ENCODE results near the gene HYAL4. TPM values are rescaled to one million over a fixed set of nuclear protein-coding genes. Genes with fewer than 3 reads are reported as not detected.
"Not testable (repeated sequence)": the region's sequence is repeated elsewhere in the genome, so short reads cannot be mapped to it uniquely, and the experiment has no call there.

HYAL4 gene
- polyA plus RNA-seq, 1 donor from 2014 or later = not detected

DNA sequence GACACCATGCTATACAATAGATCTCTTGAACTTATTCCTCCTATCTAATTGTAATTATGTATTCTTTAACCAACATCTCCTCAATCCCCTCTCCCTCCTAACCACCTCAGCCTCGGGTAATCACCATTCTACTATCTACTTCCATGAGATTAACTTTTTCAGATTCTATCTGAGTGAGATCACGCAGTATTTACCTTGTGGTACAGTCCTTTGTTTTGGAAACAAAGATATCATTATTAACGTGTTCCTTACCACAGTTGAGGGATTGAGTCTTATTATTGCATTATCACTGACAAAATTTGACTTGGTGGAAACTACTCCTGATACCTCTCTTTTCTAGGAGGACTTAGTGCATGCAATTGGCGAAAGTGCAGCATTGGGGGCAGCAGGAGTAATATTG, 26.0 kb upstream of the HYAL4 start:
- Histone ChIP-seq H3K9ac (ENCODE audit: low read length) (no peak overlapping the region), H3K36me3 (ENCODE audit: insufficient read depth, low read length) (no peaks in the 10 kb centered on the region), H4K20me1 (ENCODE audit: insufficient read depth) (no peaks in the 10 kb centered on the region), H3K4me2 (ENCODE audit: low read length) (no peak overlapping the region), H3K79me2 (replicated peaks; ENCODE audit: insufficient read depth, low read length) (no peaks in the 10 kb centered on the region), H3K4me3 (ENCODE audit: low read length) (no peak overlapping the region), H3K9me3 (ENCODE audit: low read length) (no peaks in the 10 kb centered on the region), H3F3A (ENCODE audit: insufficient read depth, low read length, poor library complexity, severe bottlenecking) (no peaks in the 10 kb centered on the region), H3K27ac (ENCODE audit: low read length) (no peak overlapping the region), H3K9me2 (ENCODE audit: insufficient read depth, low read length) (no peaks in the 10 kb centered on the region), H2AFZ (ENCODE audit: low read depth, low read length) (no peak overlapping the region), H3K27me3 (ENCODE audit: insufficient read depth, low read depth, low read length) (no peaks in the 10 kb centered on the region)
- TF ChIP-seq, protein P1, sequence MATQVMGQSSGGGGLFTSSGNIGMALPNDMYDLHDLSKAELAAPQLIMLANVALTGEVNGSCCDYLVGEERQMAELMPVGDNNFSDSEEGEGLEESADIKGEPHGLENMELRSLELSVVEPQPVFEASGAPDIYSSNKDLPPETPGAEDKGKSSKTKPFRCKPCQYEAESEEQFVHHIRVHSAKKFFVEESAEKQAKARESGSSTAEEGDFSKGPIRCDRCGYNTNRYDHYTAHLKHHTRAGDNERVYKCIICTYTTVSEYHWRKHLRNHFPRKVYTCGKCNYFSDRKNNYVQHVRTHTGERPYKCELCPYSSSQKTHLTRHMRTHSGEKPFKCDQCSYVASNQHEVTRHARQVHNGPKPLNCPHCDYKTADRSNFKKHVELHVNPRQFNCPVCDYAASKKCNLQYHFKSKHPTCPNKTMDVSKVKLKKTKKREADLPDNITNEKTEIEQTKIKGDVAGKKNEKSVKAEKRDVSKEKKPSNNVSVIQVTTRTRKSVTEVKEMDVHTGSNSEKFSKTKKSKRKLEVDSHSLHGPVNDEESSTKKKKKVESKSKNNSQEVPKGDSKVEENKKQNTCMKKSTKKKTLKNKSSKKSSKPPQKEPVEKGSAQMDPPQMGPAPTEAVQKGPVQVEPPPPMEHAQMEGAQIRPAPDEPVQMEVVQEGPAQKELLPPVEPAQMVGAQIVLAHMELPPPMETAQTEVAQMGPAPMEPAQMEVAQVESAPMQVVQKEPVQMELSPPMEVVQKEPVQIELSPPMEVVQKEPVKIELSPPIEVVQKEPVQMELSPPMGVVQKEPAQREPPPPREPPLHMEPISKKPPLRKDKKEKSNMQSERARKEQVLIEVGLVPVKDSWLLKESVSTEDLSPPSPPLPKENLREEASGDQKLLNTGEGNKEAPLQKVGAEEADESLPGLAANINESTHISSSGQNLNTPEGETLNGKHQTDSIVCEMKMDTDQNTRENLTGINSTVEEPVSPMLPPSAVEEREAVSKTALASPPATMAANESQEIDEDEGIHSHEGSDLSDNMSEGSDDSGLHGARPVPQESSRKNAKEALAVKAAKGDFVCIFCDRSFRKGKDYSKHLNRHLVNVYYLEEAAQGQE (IDR thresholded peaks at IDR 0.05; ENCODE audit: borderline replicate concordance) = no peak
- TF ChIP-seq RAD21 (conservative IDR thresholded peaks at IDR 0.05) (no peak), EP300 (conservative IDR thresholded peaks at IDR 0.05; ENCODE audit: poor library complexity, severe bottlenecking) (no peak), EZH2 (IDR thresholded peaks at IDR 0.05; ENCODE audit: borderline replicate concordance, insufficient read depth, low read length, poor library complexity, severe bottlenecking) (no peak), POLR2AphosphoS5 (IDR thresholded peaks at IDR 0.05) (no peak), SMC3 (conservative IDR thresholded peaks at IDR 0.05; ENCODE audit: poor library complexity) (no peak)
- TF ChIP-seq, protein P2, sequence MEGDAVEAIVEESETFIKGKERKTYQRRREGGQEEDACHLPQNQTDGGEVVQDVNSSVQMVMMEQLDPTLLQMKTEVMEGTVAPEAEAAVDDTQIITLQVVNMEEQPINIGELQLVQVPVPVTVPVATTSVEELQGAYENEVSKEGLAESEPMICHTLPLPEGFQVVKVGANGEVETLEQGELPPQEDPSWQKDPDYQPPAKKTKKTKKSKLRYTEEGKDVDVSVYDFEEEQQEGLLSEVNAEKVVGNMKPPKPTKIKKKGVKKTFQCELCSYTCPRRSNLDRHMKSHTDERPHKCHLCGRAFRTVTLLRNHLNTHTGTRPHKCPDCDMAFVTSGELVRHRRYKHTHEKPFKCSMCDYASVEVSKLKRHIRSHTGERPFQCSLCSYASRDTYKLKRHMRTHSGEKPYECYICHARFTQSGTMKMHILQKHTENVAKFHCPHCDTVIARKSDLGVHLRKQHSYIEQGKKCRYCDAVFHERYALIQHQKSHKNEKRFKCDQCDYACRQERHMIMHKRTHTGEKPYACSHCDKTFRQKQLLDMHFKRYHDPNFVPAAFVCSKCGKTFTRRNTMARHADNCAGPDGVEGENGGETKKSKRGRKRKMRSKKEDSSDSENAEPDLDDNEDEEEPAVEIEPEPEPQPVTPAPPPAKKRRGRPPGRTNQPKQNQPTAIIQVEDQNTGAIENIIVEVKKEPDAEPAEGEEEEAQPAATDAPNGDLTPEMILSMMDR (IDR thresholded peaks at IDR 0.05; ENCODE audit: poor library complexity, severe bottlenecking) = no peak

DNA sequence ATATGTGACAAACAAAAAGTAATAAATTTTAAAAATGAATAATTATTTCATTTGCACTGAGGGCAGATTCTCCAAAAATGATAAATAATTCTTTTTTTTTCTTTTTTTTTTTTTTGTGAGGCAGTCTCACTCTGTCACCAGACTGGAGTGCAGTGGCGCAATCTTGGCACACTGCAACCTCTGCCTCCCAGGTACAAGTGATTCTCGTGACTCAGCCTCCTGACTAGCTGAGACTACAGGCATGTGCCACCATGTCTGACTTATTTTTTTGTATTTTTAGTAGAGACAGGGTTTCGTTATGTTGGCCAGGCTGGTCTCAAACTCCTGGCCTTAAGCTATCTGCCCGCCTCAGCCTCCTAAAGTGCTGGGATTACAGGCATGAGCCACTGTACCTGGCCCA, 25.2 kb upstream of the HYAL4 start:
- not testable (repeated sequence) for H4K20me1 ChIP-seq (ENCODE audit: insufficient read depth); H3K9me3 ChIP-seq (ENCODE audit: low read length); H3K79me2 ChIP-seq (replicated peaks; ENCODE audit: insufficient read depth, low read length); H3K9me2 ChIP-seq (ENCODE audit: insufficient read depth, low read length); H3K4me3 ChIP-seq (ENCODE audit: low read length); H3K27me3 ChIP-seq (ENCODE audit: insufficient read depth, low read depth, low read length); H2AFZ ChIP-seq (ENCODE audit: low read depth, low read length); H3K27ac ChIP-seq (ENCODE audit: low read length); H3K9ac ChIP-seq (ENCODE audit: low read length); H3F3A ChIP-seq (ENCODE audit: insufficient read depth, low read length, poor library complexity, severe bottlenecking); H3K4me2 ChIP-seq (ENCODE audit: low read length); H3K36me3 ChIP-seq (ENCODE audit: insufficient read depth, low read length)

DNA sequence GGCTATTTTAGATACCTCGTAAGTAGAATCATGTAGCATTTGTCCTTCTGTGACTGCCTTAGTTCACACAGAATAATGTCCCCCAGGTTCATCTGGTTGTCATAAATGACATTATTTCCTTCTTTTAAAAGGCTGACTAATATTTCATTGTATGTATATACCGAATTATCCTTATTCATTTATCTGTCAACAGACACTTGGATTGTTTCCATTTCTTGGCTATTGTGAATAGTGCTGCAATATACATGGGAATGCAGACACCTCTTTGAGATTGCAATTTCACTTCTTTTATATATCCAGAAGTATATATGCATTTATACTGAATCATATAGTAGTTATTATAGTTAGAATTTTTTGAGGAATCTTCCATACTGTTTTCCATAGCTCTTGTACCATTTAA, 24.1 kb upstream of the HYAL4 start:
- no peak for TF ChIP-seq EP300 (conservative IDR thresholded peaks at IDR 0.05; ENCODE audit: poor library complexity, severe bottlenecking)
- TF ChIP-seq, protein P1 (IDR thresholded peaks at IDR 0.05; ENCODE audit: borderline replicate concordance) = no peak
- no peaks in the 10 kb centered on the region for H3F3A ChIP-seq (ENCODE audit: insufficient read depth, low read length, poor library complexity, severe bottlenecking)
- H3K4me2 ChIP-seq (ENCODE audit: low read length) = no peak overlapping the region
- H3K4me3 ChIP-seq (ENCODE audit: low read length) = no peak overlapping the region
- H3K79me2 ChIP-seq (replicated peaks; ENCODE audit: insufficient read depth, low read length) = no peaks in the 10 kb centered on the region
- no peak overlapping the region for H3K9ac ChIP-seq (ENCODE audit: low read length)
- H3K27me3 ChIP-seq (ENCODE audit: insufficient read depth, low read depth, low read length) = no peaks in the 10 kb centered on the region
- no peak overlapping the region for H3K27ac ChIP-seq (ENCODE audit: low read length)
- H4K20me1 ChIP-seq (ENCODE audit: insufficient read depth) = no peaks in the 10 kb centered on the region
- H2AFZ ChIP-seq (ENCODE audit: low read depth, low read length) = no peak overlapping the region
- no peaks in the 10 kb centered on the region for H3K36me3 ChIP-seq (ENCODE audit: insufficient read depth, low read length)
- no peaks in the 10 kb centered on the region for H3K9me3 ChIP-seq (ENCODE audit: low read length)
- no peaks in the 10 kb centered on the region for H3K9me2 ChIP-seq (ENCODE audit: insufficient read depth, low read length)
